Measurements from ENCODE around the gene STON2.
"Not testable (repeated sequence)": the region's sequence is repeated elsewhere in the genome, so short reads cannot be mapped to it uniquely, and the experiment has no call there.

Gene STON2

GRCh38 chr14:81433378-81433777 lies 33.3 kb upstream of the STON2 start:
- no peak for FAIRE-seq
- TF ChIP-seq CTCF (IDR thresholded peaks at IDR 0.05; ENCODE audit: insufficient read depth, missing control alignments), result no peak
- no peak for DNase-seq (ENCODE audit: insufficient read length, low spot score)

GRCh38 chr14:81432219-81432661 lies 32.1 kb upstream of the STON2 start:
- FAIRE-seq (no peak), DNase-seq (ENCODE audit: insufficient read length, low spot score) (no peak)
- TF ChIP-seq CTCF (IDR thresholded peaks at IDR 0.05; ENCODE audit: insufficient read depth, missing control alignments), result no peak

GRCh38 chr14:81430235-81430634 lies 30.1 kb upstream of the STON2 start:
- FAIRE-seq (no peak), DNase-seq (ENCODE audit: insufficient read length, low spot score) (no peak)
- no peak for TF ChIP-seq CTCF (IDR thresholded peaks at IDR 0.05; ENCODE audit: insufficient read depth, missing control alignments)

GRCh38 chr14:81429749-81430148 lies 29.6 kb upstream of the STON2 start:
- FAIRE-seq; DNase-seq (ENCODE audit: insufficient read length, low spot score): not testable (repeated sequence)

GRCh38 chr14:81429028-81429427 lies 28.9 kb upstream of the STON2 start:
- TF ChIP-seq CTCF (IDR thresholded peaks at IDR 0.05; ENCODE audit: insufficient read depth, missing control alignments), result no peak
- no peak for FAIRE-seq
- DNase-seq (ENCODE audit: insufficient read length, low spot score), result no peak

- FAIRE-seq (no peak), DNase-seq (ENCODE audit: insufficient read length, low spot score) (no peak)
- no peak for TF ChIP-seq CTCF (IDR thresholded peaks at IDR 0.05; ENCODE audit: insufficient read depth, missing control alignments)
Measured at GRCh38 chr14:81427348-81428058, 27.4 kb upstream of the STON2 start.

DNA sequence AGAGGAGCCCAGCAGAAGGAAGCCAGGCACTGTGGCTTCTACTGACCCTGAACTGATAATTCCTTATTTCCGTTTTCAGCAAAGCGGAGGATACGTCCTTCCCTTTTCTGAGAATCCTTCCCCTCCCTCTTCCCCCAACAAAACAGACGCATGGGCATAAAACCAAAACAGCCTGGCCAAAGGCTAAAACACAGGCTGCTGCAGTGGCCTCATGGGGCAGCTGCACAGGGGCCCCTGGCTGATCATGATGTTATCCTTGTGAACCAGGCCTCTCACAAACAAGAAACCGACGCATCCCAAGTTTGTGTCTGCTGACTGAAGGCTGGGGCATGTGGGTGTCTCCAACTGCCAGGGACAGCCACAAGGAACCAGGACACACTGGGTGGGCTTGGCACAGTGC lies 23.4 kb upstream of the STON2 start:
- DNase-seq (ENCODE audit: insufficient read length, low spot score) (no peak), FAIRE-seq (no peak)

More for the DNA sequence above, 23.4 kb upstream of the STON2 start:
- no peak for TF ChIP-seq CTCF (IDR thresholded peaks at IDR 0.05; ENCODE audit: insufficient read depth, missing control alignments)

Data from D721Med (cell line).